Measurements from ENCODE around the gene MYH2.

Gene MYH2

GRCh38 chr17:10471858-10472257 is 77.6 kb downstream of the MYH2 start:
- Histone ChIP-seq H3K4me2 (no peak overlapping the region), H3K4me3 (no peak overlapping the region), H3K36me3 (no peaks in the 10 kb centered on the region), H3K4me1 (no peaks in the 10 kb centered on the region), H3K9me3 (no peaks in the 10 kb centered on the region), H3K9ac (no peak overlapping the region), H3K27ac (no peak overlapping the region), H4K20me1 (no peaks in the 10 kb centered on the region), H3K27me3 (no peaks in the 10 kb centered on the region)
- TF ChIP-seq Cebpa-rat (IDR thresholded peaks at IDR 0.05), result no peak
